Stomach (tissue), 4 donors: ENCODE results near the gene NEBL.

ENCODE experiments used
- EP300 ChIP-seq: sonication (generic); formaldehyde crosslinking; IDR thresholded peaks from one replicate; pipeline ENCODE4 v1.6.1; 2017; ENCODE audit warnings: antibody characterized with exemption
- POLR2A ChIP-seq, 4 donors: fragments of 450-650 bp; IDR thresholded peaks; one replicate each; pipeline ENCODE4 v1.6.1; 2016; ENCODE audit warnings: antibody characterized with exemption in 4 of 4, control low read depth in 2 of 4, mild to moderate bottlenecking in 1 of 4, moderate library complexity in 1 of 4
- POLR2AphosphoS5 ChIP-seq, 3 donors: sonication (generic); formaldehyde crosslinking; IDR thresholded peaks; one replicate each; pipeline ENCODE4 v1.6.1; 2016; ENCODE audit warnings: antibody characterized with exemption in 3 of 3
- TF ChIP-seq, protein P1 (sequence below), 7 experiments: fragments of 450-650 bp in 4 of 7; fragments of 200-600 bp in 3 of 7; sonication (generic) in 3 of 7; IDR thresholded peaks; one replicate each; pipeline ENCODE4 v1.5.1; 2016 to 2019; ENCODE audit warnings: antibody characterized with exemption in 7 of 7, control low read depth in 2 of 7, mild to moderate bottlenecking in 1 of 7

DNA sequence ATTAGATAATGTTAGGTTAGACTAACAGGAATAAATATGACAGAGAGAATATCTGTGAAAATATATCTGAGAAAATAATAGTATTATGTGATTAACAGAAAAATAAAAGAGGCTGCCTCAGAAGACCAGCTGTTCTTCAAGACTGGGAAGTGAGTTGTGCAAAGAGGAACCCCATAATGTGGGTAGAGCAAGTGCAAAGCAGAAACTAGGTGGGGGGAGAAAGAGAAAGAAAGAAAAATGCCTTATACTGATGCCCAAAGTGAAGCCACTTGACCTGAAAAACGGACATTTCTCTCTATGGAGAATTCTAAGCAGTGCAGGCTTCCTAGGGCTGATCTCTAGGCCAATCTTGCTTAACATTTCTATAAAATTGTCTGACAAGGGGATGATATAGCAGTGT is 3.8 kb downstream of the NEBL start:
- TF ChIP-seq POLR2A (IDR thresholded peaks at IDR 0.05), result no peak
- TF ChIP-seq, protein P1, sequence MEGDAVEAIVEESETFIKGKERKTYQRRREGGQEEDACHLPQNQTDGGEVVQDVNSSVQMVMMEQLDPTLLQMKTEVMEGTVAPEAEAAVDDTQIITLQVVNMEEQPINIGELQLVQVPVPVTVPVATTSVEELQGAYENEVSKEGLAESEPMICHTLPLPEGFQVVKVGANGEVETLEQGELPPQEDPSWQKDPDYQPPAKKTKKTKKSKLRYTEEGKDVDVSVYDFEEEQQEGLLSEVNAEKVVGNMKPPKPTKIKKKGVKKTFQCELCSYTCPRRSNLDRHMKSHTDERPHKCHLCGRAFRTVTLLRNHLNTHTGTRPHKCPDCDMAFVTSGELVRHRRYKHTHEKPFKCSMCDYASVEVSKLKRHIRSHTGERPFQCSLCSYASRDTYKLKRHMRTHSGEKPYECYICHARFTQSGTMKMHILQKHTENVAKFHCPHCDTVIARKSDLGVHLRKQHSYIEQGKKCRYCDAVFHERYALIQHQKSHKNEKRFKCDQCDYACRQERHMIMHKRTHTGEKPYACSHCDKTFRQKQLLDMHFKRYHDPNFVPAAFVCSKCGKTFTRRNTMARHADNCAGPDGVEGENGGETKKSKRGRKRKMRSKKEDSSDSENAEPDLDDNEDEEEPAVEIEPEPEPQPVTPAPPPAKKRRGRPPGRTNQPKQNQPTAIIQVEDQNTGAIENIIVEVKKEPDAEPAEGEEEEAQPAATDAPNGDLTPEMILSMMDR (IDR thresholded peaks at IDR 0.05), result no peak
- no peak for TF ChIP-seq EP300
- no peak for TF ChIP-seq POLR2AphosphoS5 (IDR thresholded peaks at IDR 0.05)
